Ovary (tissue), 1 donor: ENCODE results near the gene IDH3A.

Experiments used
- EP300 ChIP-seq: sonication (generic); formaldehyde crosslinking; IDR thresholded peaks from one replicate; pipeline ENCODE4 v1.6.1; 2017; ENCODE audit warnings: antibody characterized with exemption
- POLR2A ChIP-seq: fragments of 450-650 bp; IDR thresholded peaks from one replicate; pipeline ENCODE4 v1.6.1; 2017; ENCODE audit warnings: antibody characterized with exemption, mild to moderate bottlenecking, moderate library complexity

DNA sequence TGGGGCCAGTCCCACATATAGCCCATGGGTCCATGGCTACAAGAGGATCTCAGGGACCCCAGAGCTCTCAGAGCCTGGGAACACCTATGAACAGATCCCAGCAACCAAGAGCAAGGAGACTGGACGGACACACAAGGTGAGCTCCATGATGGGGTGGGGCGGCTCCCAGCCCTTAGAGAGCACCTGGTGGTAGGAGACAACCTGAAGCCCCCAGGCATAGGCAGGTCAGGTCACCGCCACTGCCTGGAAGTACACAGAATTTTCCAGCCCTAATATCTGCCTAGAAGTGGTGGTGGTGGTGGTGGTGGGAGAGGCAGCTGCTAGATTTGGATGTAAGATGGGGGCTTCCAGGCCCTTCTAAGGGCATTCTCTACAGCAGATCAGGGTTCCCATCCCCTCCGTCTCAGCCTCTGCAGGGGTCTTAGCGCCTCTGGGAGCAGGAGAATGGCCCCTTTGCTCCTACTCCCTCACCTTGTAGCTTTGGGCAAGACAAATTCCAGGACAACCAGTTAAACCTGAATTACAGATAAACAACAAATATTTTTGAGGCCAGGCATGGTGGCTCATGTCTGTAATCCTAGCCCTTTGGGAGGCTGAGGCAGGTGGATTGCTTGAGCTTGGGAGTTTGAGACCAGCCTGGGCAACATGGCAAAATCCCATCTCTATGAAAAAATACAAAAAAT, 47.6 kb upstream of the IDH3A start:
- TF ChIP-seq EP300 (no peak), POLR2A (no peak)
